Epithelial cell of proximal tubule (primary cell): Measurements from ENCODE around the gene ADAMTS19. TPM values are rescaled to one million over a fixed set of nuclear protein-coding genes. Genes with fewer than 3 reads are reported as not detected.

ENCODE experiments used
- DNase-seq: peaks from one replicate; pipeline ENCODE4 v3.0.0-alpha.2; 2011; ENCODE audit warnings: low read depth
- H3K4me3 ChIP-seq: 2 replicates; pipeline ENCODE4 v1.5.1; 2011; ENCODE audit warnings: low read depth, mild to moderate bottlenecking, low read length
- total RNA-seq: library from RNA; depleted of rRNA; stranded (reverse); fragments of >200 nt; gene quantifications from 2 replicates; pipeline ENCODE4 v1.2.3, GENCODE V29; 2015
- TF ChIP-seq, protein P1 (sequence below): conservative IDR thresholded peaks from 2 replicates; pipeline ENCODE4 v1.5.1; 2012; ENCODE audit warnings: low read depth, mild to moderate bottlenecking, low read length

Gene ADAMTS19
- total RNA-seq, 1 donor from 2014 or later = 0.12 TPM

DNA sequence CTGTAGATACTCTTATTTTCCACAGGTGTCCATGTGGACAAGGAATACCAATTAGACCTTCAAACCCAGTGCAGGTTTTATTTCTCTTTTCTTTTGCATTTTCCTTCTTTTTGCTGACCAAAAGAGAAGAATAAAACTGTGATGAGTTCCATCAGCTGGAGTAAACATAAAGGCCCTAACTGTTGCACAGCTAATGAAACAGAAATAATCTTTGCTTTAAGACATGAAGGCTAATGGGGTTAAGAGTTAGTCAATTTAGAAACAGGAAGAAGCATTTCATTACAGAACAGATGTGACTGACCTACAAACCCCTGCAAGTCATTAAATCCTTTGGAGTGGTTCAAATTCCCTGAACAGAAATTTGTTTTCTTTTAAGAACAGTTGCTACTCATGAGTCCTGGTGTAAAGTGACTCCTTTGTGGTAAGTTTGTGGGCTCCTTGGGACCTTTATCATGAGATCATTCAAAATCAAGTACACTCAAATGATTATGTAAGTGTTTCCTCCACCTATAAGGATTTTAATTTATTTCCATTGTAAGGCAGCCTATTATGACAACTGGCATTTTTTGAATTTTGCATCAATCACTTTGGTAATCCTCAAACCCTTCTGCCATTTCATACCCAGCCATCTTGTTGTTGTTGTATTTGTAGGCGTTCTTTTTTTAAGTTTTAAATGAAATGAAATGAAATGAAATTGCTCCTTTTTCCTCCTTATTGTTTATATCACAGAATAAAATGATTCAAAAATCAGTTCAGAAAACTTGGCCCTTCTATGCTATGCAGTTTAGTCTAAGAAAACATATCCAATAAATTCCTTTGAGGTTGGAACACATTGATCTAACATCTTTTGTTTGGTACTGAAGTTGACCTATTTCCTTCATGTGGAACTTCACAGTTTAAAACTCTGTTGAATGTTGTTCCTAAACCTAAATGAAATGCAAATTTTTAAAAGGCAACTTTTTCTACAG lies 289.1 kb downstream of the ADAMTS19 start:
- H3K4me3 ChIP-seq = no peak overlapping the region
- TF ChIP-seq, protein P1, sequence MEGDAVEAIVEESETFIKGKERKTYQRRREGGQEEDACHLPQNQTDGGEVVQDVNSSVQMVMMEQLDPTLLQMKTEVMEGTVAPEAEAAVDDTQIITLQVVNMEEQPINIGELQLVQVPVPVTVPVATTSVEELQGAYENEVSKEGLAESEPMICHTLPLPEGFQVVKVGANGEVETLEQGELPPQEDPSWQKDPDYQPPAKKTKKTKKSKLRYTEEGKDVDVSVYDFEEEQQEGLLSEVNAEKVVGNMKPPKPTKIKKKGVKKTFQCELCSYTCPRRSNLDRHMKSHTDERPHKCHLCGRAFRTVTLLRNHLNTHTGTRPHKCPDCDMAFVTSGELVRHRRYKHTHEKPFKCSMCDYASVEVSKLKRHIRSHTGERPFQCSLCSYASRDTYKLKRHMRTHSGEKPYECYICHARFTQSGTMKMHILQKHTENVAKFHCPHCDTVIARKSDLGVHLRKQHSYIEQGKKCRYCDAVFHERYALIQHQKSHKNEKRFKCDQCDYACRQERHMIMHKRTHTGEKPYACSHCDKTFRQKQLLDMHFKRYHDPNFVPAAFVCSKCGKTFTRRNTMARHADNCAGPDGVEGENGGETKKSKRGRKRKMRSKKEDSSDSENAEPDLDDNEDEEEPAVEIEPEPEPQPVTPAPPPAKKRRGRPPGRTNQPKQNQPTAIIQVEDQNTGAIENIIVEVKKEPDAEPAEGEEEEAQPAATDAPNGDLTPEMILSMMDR = no peak
- no peak for DNase-seq

DNA sequence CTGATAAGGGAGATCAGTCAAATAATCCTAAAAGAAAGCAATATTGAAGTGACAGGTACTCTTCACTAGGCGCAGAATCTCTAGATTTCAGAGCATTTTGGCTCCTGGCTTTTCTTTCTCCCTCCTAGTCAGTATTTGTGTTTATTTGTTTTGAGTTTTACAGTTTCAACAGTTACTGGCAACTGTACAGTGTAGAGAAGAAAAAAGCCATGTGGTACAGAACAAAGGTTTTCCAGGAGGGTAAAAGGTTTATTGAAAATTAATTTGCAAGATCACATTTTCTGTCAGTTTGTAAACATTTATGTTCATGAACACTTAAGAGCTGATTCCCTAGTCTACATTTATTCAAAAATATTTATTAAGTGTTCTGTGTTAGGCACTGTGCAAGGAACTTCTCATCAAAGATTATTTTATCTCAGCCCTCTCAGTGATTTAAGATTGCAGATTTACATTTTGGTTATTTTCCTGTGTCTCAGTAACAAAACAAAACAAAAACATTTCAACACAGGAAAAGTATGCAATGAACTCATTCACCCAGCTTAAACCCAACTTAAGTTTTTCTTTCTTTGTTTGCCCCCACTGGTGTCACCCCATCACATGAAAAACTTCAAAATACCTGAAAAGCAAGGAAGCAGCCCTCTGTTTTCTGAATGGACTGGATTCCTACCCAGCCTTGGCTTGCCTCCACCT lies 300.7 kb downstream of the ADAMTS19 start:
- no peak overlapping the region for H3K4me3 ChIP-seq
- TF ChIP-seq, protein P1 = no peak
- DNase-seq = no peak

DNA sequence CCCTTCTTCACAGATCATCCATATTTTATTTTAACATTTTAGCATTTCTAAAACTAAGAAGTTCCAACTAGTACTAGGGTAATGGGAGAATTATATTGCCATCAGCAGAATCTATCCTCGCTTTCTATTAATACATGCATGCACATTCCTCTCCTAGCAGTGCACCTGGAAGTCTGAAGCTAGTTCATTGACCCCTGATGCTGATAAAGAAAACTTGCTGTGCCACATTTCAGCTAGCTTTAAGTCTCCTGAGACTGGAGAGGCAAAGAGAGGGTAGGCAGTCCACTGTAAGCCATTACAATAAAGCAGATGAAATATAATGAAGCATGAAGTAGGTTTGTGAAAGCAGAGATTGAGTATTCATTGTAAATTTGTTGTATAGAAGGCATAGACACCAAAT lies 303.6 kb downstream of the ADAMTS19 start:
- no peak overlapping the region for H3K4me3 ChIP-seq
- no peak for DNase-seq
- TF ChIP-seq, protein P1 = no peak

DNA sequence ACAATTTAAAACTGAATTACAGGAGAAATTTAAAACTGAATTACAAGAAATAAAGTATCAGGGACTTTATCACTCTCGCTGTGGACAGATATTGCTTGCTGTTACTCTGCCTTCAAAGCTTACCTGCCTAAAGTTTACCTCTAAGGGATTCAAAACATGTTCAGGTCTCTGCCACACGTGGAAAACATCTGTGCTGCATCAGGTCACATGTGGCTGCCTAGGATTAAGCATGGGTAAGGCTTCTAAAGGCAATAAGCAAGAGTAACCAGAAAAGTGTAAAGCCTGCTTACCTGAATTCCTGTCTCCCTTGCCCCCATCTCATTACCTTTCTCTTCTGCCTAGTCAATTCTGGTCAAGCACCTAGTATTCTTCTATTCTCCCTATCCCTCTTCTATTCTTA lies 306.7 kb downstream of the ADAMTS19 start:
- H3K4me3 ChIP-seq = no peak overlapping the region
- TF ChIP-seq, protein P1 = no peak
- no peak for DNase-seq

DNA sequence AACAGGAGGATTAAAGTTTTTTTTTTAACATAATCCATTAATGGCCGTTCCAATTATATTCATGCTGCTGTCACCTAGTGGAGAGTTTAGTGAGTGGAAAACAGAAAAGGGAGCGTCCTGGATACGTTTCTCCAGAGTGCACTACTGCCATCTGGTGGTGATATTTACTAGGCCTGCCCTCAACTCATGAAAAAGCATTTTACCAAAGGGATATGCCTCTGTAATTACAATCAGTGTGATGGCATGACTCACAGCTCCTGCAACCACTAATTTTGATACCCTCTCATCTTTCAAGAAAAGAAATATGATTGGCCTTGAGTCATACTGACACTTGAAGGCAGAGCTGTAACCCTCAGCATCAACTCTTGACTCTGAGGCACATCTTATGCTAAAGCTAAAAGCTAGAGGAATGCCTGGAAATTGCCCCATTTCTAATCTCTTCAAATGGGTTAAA lies 307.9 kb downstream of the ADAMTS19 start:
- no peak overlapping the region for H3K4me3 ChIP-seq
- DNase-seq = peak; percentile 58
- TF ChIP-seq, protein P1 = peak; percentile 100

DNA sequence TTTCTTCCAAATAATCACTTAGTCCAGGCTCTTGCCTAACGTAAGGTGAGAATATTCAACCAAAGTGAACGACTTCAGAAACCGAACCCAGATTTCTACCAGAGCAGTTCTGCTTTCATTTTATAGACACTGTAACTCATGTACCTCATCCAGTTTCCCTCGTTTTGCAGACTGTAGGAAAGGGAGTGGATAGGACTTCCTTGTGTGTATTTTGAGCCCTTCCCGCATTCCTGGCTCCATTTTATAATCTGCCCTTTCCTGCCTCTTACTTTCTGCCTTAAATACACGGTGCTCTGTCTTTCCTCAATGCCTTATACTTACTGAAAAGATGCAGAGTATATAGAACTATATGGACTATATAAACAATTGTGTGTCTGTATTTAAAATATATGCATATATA lies 308.6 kb downstream of the ADAMTS19 start:
- no peak for DNase-seq
- H3K4me3 ChIP-seq = no peak overlapping the region
- TF ChIP-seq, protein P1 = no peak
